ENCODE data around the gene DEFB123.

GRCh38 chr20:31489152-31489551 lies 48.7 kb downstream of the DEFB123 start:
- TF ChIP-seq TEAD4 (CRISPR knock-in tag; IDR thresholded peaks at IDR 0.05) (no peak), CTCF (IDR thresholded peaks at IDR 0.05) (no peak), ZNF121 (CRISPR knock-in tag; IDR thresholded peaks at IDR 0.05) (no peak), FOXK1 (CRISPR knock-in tag; IDR thresholded peaks at IDR 0.05) (no peak), MAX (CRISPR knock-in tag; IDR thresholded peaks at IDR 0.05) (no peak), TEAD1 (CRISPR knock-in tag; IDR thresholded peaks at IDR 0.05) (no peak), ZNF512 (CRISPR knock-in tag; IDR thresholded peaks at IDR 0.05; ENCODE audit: borderline replicate concordance) (no peak), MXD4 (CRISPR knock-in tag; IDR thresholded peaks at IDR 0.05; ENCODE audit: borderline replicate concordance) (no peak), ZSCAN18 (CRISPR knock-in tag; IDR thresholded peaks at IDR 0.05) (no peak), MLX (CRISPR knock-in tag; IDR thresholded peaks at IDR 0.05) (no peak), USF2 (CRISPR knock-in tag; IDR thresholded peaks at IDR 0.05) (no peak), CREB1 (CRISPR knock-in tag; IDR thresholded peaks at IDR 0.05) (no peak), ZNF317 (CRISPR knock-in tag; IDR thresholded peaks at IDR 0.05; ENCODE audit: borderline replicate concordance, low read depth) (no peak), IRF2 (CRISPR knock-in tag; IDR thresholded peaks at IDR 0.05; ENCODE audit: borderline replicate concordance, low read depth) (no peak)
